Large intestine (tissue), 3 donors: ENCODE measurements around the gene PILRB. TPM values are rescaled to one million over a fixed set of nuclear protein-coding genes. Genes with fewer than 3 reads are reported as not detected.
A peak's percentile ranks its signal among the peaks of the same experiment; 100 is the strongest.
"Not testable (repeated sequence)": the region's sequence is repeated elsewhere in the genome, so short reads cannot be mapped to it uniquely, and the experiment has no call there.

Experiments
- DNase-seq, 2 donors: peaks; one replicate each; pipeline versions ENCODE4 v3.0.0 to v3.0.0-alpha.2; 2013
- H3K27ac ChIP-seq: one replicate; pipeline ENCODE4 v1.5.1; 2013; ENCODE audit warnings: low read length
- H3K27me3 ChIP-seq: 2 replicates; pipeline ENCODE4 v1.6.1; 2013; ENCODE audit warnings: low read length; ENCODE audit not compliant: control insufficient read depth, insufficient read depth
- H3K36me3 ChIP-seq: 2 replicates; pipeline ENCODE4 v1.6.1; 2013; ENCODE audit warnings: low read length; ENCODE audit not compliant: control insufficient read depth, insufficient read depth
- H3K4me1 ChIP-seq: one replicate; pipeline ENCODE4 v1.6.1; 2013; ENCODE audit warnings: low read length; ENCODE audit not compliant: control insufficient read depth, insufficient read depth
- H3K4me3 ChIP-seq: one replicate; pipeline ENCODE4 v1.5.1; 2013; ENCODE audit warnings: low read length
- H3K9me3 ChIP-seq: one replicate; pipeline ENCODE4 v1.6.1; 2013; ENCODE audit warnings: mild to moderate bottlenecking, low read depth, low read length, moderate library complexity; ENCODE audit not compliant: control insufficient read depth
- WGBS: methylation state at CpG from one replicate; pipeline ENCODE4 v1.1.5; 2013; ENCODE audit warnings: low lambda C conversion rate; ENCODE audit not compliant: insufficient coverage; 5-methylcytosine and 5-hydroxymethylcytosine counted together
- polyA plus RNA-seq: library from polyadenylated mRNA; unstranded; fragments of 120-200 nt; gene quantifications from one replicate; pipeline ENCODE4 v1.2.1, GENCODE V29; 2013

The PILRB gene
- polyA plus RNA-seq, 1 donor, result 64.8 TPM

- no peak overlapping the region for H3K27ac ChIP-seq
- no peaks in the 10 kb centered on the region for H3K27me3 ChIP-seq
- DNase-seq, result no peak
- H3K4me1 ChIP-seq, result peaks cover 3% of the 10 kb centered on the region
- H3K36me3 ChIP-seq, result peaks cover 36% of the 10 kb centered on the region
- H3K4me3 ChIP-seq, result no peak overlapping the region
- H3K9me3 ChIP-seq, result no peaks in the 10 kb centered on the region
- no CpG with 5 or more reads among the region's 6 CpGs for WGBS
Measured at GRCh38 chr7:100342765-100343164, 15.2 kb upstream of the PILRB start.

GRCh38 chr7:100344124-100344559 lies 13.8 kb upstream of the PILRB start:
- H3K27ac ChIP-seq, H3K4me1 ChIP-seq, H3K27me3 ChIP-seq, H3K4me3 ChIP-seq, DNase-seq, H3K9me3 ChIP-seq: not testable (repeated sequence)
- no CpG with 5 or more reads among the region's 4 CpGs for WGBS
- peaks cover 41% of the 10 kb centered on the region for H3K36me3 ChIP-seq

DNA sequence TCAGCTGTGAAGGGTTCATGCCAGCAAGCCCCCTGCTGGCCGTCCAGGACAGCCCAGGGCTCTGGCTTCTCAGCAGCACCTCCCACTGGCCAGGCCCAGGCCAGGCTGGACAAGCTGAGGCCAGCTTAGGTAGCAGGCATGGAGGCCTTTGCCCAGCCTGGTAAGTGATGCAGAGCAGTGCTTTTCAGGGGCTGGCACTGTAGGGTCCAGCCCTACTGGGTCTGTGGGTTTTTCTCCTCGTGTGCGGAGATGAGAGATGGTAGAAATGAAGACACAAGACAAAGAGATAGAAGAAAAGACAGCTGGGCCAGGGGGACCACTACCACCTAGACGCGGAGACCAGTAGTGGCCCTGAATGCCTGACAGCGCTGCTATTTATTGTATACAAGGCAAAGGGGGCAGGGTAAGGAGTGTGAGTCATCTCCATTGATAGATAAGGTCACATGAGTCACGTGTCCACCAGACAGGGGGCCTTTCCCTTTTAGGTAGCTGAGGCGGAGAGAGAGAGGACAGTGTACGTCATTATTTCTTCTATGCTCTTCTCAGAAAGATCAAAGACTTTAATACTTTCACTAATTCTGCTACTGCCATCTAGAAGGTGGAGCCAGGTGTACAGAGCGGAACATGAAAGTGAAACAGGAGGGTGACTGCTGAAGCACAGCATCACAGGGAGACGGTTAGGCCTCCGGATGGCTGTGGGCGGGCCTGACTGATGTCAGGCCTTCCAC lies 13.2 kb upstream of the PILRB start:
- H3K36me3 ChIP-seq, result peaks cover 45% of the 10 kb centered on the region
- not testable (repeated sequence) for H3K4me3 ChIP-seq, H3K9me3 ChIP-seq, H3K27me3 ChIP-seq, H3K4me1 ChIP-seq
- peak; percentile 56 to 82 for DNase-seq
- no CpG with 5 or more reads among the region's 13 CpGs for WGBS
- peak overlapping the region; percentile 40 for H3K27ac ChIP-seq

- peaks cover 50% of the 10 kb centered on the region for H3K36me3 ChIP-seq
- H3K4me3 ChIP-seq, H3K27me3 ChIP-seq, H3K4me1 ChIP-seq, H3K9me3 ChIP-seq, H3K27ac ChIP-seq: not testable (repeated sequence)
- DNase-seq, result peak in 1 of 2 donors; percentile 37
- no CpG with 5 or more reads among the region's 5 CpGs for WGBS
Measured at GRCh38 chr7:100345288-100345672, 12.6 kb upstream of the PILRB start.

- Histone ChIP-seq H3K9me3 (no peaks in the 10 kb centered on the region), H3K36me3 (peaks cover 60% of the 10 kb centered on the region), H3K27me3 (no peaks in the 10 kb centered on the region), H3K4me1 (peaks cover 3% of the 10 kb centered on the region), H3K27ac (no peak overlapping the region), H3K4me3 (no peak overlapping the region)
- no peak for DNase-seq
Measured at GRCh38 chr7:100346921-100347320, 11.0 kb upstream of the PILRB start.

- no peak overlapping the region for H3K4me3 ChIP-seq
- H3K27ac ChIP-seq, result no peak overlapping the region
Measured at GRCh38 chr7:100348805-100349204, 9.1 kb upstream of the PILRB start.

DNA sequence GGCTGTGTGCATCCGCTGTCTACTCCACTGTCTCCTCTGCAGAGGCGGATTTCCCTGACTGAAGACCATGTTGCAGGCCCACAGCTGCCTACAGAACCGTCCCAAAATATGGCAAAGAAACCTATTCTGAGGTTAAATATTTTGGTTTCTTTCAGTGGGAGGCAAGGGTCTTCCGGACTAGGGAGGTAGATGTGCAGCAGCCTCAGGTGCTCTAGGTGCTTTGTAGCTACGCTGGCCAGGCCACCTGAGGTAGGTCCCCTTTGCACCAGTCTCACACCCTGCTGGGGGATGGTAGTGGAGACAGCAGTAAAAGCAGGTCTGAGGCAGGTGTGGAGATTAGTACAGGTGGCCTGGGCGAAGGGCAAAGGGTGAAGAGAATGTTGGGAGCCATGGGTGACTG lies 8.2 kb upstream of the PILRB start:
- no peaks in the 10 kb centered on the region for H3K9me3 ChIP-seq
- H3K27me3 ChIP-seq, result no peaks in the 10 kb centered on the region
- WGBS, result no CpG with 5 or more reads among the region's 6 CpGs
- H3K27ac ChIP-seq, result no peak overlapping the region
- H3K36me3 ChIP-seq, result peaks cover 73% of the 10 kb centered on the region
- DNase-seq, result no peak
- H3K4me3 ChIP-seq, result no peak overlapping the region
- peaks cover under 1% of the 10 kb centered on the region for H3K4me1 ChIP-seq

More at GRCh38 chr7:100348805-100349204, 9.1 kb upstream of the PILRB start:
- Histone ChIP-seq H3K4me1 (peaks cover 3% of the 10 kb centered on the region), H3K27me3 (no peaks in the 10 kb centered on the region), H3K36me3 (peaks cover 65% of the 10 kb centered on the region), H3K9me3 (no peaks in the 10 kb centered on the region)
- DNase-seq, result no peak

DNA sequence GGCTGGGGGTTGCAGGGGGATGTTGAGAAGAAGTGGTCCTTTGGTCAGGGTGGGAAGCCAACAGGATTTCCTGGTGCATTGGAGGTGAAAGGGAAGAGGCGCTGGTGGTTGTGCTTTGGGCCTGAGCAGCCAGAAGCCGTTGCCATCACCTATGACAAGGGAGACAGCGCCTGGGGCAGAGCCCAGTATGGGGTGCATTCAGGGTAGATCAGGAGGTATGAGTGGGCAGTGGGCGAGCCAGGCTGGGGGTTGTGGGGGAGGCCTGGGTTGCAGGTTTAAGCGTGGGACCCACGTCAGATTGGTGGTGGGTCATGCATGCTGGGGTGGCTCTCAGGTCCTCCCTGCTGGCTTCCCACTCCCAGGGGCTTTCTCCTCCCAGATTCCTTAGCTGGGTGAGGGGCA lies 6.3 kb upstream of the PILRB start:
- Histone ChIP-seq H3K27ac (no peak overlapping the region), H3K36me3 (peaks cover 84% of the 10 kb centered on the region), H3K4me1 (no peaks in the 10 kb centered on the region), H3K4me3 (no peak overlapping the region), H3K9me3 (no peaks in the 10 kb centered on the region), H3K27me3 (no peaks in the 10 kb centered on the region)
- DNase-seq, result no peak
- no CpG with 5 or more reads among the region's 6 CpGs for whole genome bisulfite sequencing

DNA sequence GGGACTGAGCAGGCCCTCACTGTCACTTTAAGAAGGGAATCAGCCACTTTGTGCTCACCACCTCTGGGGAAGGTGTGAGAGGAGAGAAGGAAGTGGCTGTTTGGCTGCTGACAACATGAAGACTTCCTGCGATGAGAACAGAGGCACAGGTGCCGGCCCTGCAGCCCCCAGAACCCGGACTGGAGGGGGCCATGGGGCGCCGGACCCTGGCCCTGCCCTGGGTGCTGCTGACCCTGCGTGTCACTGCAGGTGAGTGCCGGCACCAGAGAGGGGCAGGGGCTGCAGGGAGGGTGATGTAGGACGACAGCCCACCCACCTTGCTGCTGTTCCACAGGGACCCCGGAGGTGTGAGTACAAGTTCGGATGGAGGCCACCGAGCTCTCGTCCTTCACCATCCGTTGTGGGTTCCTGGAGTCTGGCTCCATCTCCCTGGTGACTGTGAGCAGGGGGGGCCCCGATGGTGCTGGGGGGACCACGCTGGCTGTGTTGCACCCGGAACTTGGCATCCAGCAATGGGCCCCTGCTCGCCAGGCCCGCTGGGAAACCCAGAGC lies 5.6 kb upstream of the PILRB start:
- not testable (repeated sequence) for H3K4me1 ChIP-seq, DNase-seq, H3K27ac ChIP-seq, H3K4me3 ChIP-seq, H3K27me3 ChIP-seq, H3K9me3 ChIP-seq
- peaks cover 84% of the 10 kb centered on the region for H3K36me3 ChIP-seq
- WGBS, result 100% methylated on average over 1 of the region's 18 CpGs

DNA sequence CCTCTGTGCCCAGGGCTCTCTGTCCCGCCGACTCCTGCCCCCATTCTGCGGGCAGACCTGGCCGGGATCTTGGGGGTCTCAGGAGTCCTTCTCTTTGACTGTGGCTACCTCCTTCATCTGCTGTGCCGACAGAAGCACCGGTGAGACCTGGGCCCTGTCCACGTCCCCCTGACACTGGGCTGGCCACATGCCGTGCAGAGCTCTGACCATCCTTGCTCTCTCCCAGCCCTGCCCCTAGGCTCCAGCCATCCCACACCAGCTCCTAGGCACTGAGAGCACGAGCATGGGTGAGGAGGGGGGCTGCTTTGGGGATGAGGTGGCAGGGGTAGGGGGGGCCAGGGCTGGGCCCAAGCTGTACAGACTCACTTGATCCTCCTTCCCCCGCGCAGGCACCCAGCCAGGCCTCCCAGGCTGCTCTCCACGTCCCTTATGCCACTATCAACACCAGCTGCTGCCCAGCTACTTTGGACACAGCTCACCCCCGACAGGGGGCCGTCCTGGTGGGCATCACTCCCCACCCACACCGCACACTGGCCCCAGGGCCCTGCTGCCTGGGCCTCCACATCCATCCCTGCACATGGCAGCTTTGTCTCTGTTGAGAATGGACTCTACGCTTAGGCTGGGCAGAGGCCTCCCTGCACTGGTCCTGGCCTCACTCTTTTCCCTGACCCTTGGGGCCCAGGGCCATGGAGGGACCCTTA lies 4.8 kb upstream of the PILRB start:
- no peaks in the 10 kb centered on the region for H3K27me3 ChIP-seq
- 100% methylated on average over 1 of the region's 16 CpGs for WGBS
- H3K4me3 ChIP-seq, result no peak overlapping the region
- DNase-seq, result no peak
- H3K4me1 ChIP-seq, result no peaks in the 10 kb centered on the region
- H3K36me3 ChIP-seq, result peaks cover 80% of the 10 kb centered on the region
- H3K27ac ChIP-seq, result no peak overlapping the region
- no peaks in the 10 kb centered on the region for H3K9me3 ChIP-seq
